B cell (primary cell): ENCODE measurements around the gene SH3BGR. TPM values are rescaled to one million over a fixed set of nuclear protein-coding genes. Genes with fewer than 3 reads are reported as not detected.

Experiments
- ATAC-seq: fragments of 200-7000 bp; cut with Tn5 transposase; one replicate; pipeline ENCODE4 v1.10.0; 2021; ENCODE audit warnings: low read depth, mild to moderate bottlenecking, moderate number of reproducible peaks, moderate library complexity
- CTCF ChIA-PET: fragments of 350-600 bp; sonication (Branson Sonifier 250); formaldehyde crosslinking; loops from one replicate; lab custom pipeline; 2021; ENCODE audit warnings: antibody characterized with exemption, inconsistent platforms; lab: Charles Lee
- POLR2A ChIA-PET: fragments of 350-600 bp; sonication (Branson Sonifier 250); formaldehyde crosslinking; loops from one replicate; lab custom pipeline; 2021; ENCODE audit warnings: antibody characterized with exemption; lab: Charles Lee
- DNase-seq: peaks from one replicate; pipeline ENCODE4 v3.0.0; 2013
- H2AFZ ChIP-seq: 2 replicates; pipeline ENCODE4 v1.6.1; 2012; ENCODE audit warnings: mild to moderate bottlenecking, low read depth, low read length; ENCODE audit not compliant: insufficient read depth, poor library complexity, severe bottlenecking
- H3K27ac ChIP-seq, 2 donors: 1 replicate in 1 of 2; 2 replicates in 1 of 2; pipeline ENCODE4 v1.5.1; 2012 to 2013; ENCODE audit warnings: low read length in 2 of 2, mild to moderate bottlenecking in 2 of 2, moderate library complexity in 1 of 2
- H3K27me3 ChIP-seq, 4 experiments: fragments of 200-600 bp in 1 of 4; sonication (generic) in 1 of 4; replicated peaks in 1 of 4; 1 replicate in 2 of 4; 2 replicates in 2 of 4; pipeline versions ENCODE4 v1.6.1 to v1.7.0; 2013 to 2016; ENCODE audit warnings: low read length in 3 of 4, mild to moderate bottlenecking in 2 of 4, mixed read lengths in 1 of 4, moderate library complexity in 1 of 4; ENCODE audit not compliant: insufficient read depth in 4 of 4, control insufficient read depth in 3 of 4; ENCODE audit errors: control extremely low read depth in 1 of 4
- H3K36me3 ChIP-seq, 2 experiments: replicated peaks in 1 of 2; 1 replicate in 1 of 2; 2 replicates in 1 of 2; pipeline versions ENCODE4 v1.6.1 to v1.7.1; 2013; ENCODE audit warnings: low read length in 1 of 2; ENCODE audit not compliant: insufficient read depth in 2 of 2, control insufficient read depth in 1 of 2; ENCODE audit errors: control extremely low read depth in 1 of 2, extremely low read depth in 1 of 2
- H3K4me1 ChIP-seq, 2 donors: fragments of 200-600 bp in 1 of 2; sonication (generic) in 1 of 2; 1 replicate in 1 of 2; 2 replicates in 1 of 2; pipeline versions ENCODE4 v1.5.1 to v1.6.1; 2013 to 2017; ENCODE audit warnings: low read length in 2 of 2; ENCODE audit not compliant: control insufficient read depth in 2 of 2, insufficient read depth in 2 of 2
- H3K4me2 ChIP-seq: replicated peaks from 2 replicates; pipeline ENCODE3; 2012; ENCODE audit warnings: mild to moderate bottlenecking, low read depth, low read length; ENCODE audit not compliant: poor library complexity, severe bottlenecking
- H3K4me3 ChIP-seq, 5 experiments: fragments of 200-600 bp in 1 of 5; sonication (generic) in 1 of 5; 1 replicate in 3 of 5; 2 replicates in 2 of 5; pipeline versions ENCODE4 v1.5.1 to v1.7.0; 2011 to 2016; ENCODE audit warnings: low read length in 4 of 5, mild to moderate bottlenecking in 4 of 5, low read depth in 2 of 5, control low read depth in 1 of 5, moderate library complexity in 1 of 5; ENCODE audit not compliant: insufficient read depth in 1 of 5; ENCODE audit errors: control extremely low read depth in 1 of 5, extremely low read depth in 1 of 5
- H3K79me2 ChIP-seq: fragments of 200-600 bp; sonication (generic); one replicate; pipeline ENCODE4 v1.6.0; 2016; ENCODE audit warnings: low read length; ENCODE audit not compliant: control insufficient read depth, insufficient read depth
- H3K9ac ChIP-seq: fragments of 200-600 bp; sonication (generic); 2 replicates; pipeline ENCODE4 v1.6.1; 2017; ENCODE audit warnings: mild to moderate bottlenecking, low read length, moderate library complexity
- H3K9me3 ChIP-seq, 3 donors: one replicate each; pipeline versions ENCODE4 v1.6.1 to v1.7.1; 2013; ENCODE audit warnings: low read length in 2 of 3; ENCODE audit not compliant: control insufficient read depth in 2 of 3, insufficient read depth in 1 of 3; ENCODE audit errors: control extremely low read depth in 1 of 3
- H4K20me1 ChIP-seq: 2 replicates; pipeline ENCODE4 v1.6.0; 2012; ENCODE audit warnings: mild to moderate bottlenecking, low read length; ENCODE audit not compliant: insufficient read depth, control insufficient read depth, poor library complexity, severe bottlenecking
- H3K27ac Mint-ChIP-seq: one replicate; pipeline ENCODE4 v1.8.0; 2021; ENCODE audit warnings: mixed read lengths
- H3K27me3 Mint-ChIP-seq: one replicate; pipeline ENCODE4 v1.8.0; 2021; ENCODE audit warnings: mixed read lengths
- H3K4me1 Mint-ChIP-seq: one replicate; pipeline ENCODE4 v1.8.0; 2021; ENCODE audit warnings: mixed read lengths
- H3K4me3 Mint-ChIP-seq: one replicate; pipeline ENCODE4 v1.8.0; 2021; ENCODE audit warnings: mixed read lengths
- H3K9me3 Mint-ChIP-seq: one replicate; pipeline ENCODE4 v1.8.0; 2022; ENCODE audit warnings: mixed read lengths; ENCODE audit not compliant: insufficient read depth
- EZH2 ChIP-seq: IDR thresholded peaks from 2 replicates; pipeline ENCODE4 v1.6.1; 2012; ENCODE audit warnings: borderline replicate concordance, low read depth, mild to moderate bottlenecking, moderate library complexity, low read length; ENCODE audit not compliant: insufficient read depth, poor library complexity, severe bottlenecking
- WGBS: methylation state at CpG from one replicate; pipeline ENCODE4 v1.1.5; 2013; ENCODE audit warnings: missing lambda C conversion rate; ENCODE audit not compliant: insufficient coverage; 5-methylcytosine and 5-hydroxymethylcytosine counted together
- intact Hi-C: fragments of 100-400 bp; cut with micrococcal nuclease; formaldehyde crosslinking; loops from one replicate; pipeline ENCODE4 v1.10.0; 2022
- polyA plus RNA-seq: library from polyadenylated mRNA; depleted of rRNA; stranded (reverse); fragments of >200 nt; gene quantifications from 2 replicates; pipeline ENCODE4 v1.2.3, GENCODE V29; 2012
- total RNA-seq, 2 donors: library from RNA; stranded (reverse); fragments of 120-200 nt in 1 of 2; gene quantifications; 1 replicate in 1 of 2; 2 replicates in 1 of 2; pipeline versions ENCODE4 v1.2.3 to v1.2.4, GENCODE V29; 2013 to 2022
- TF ChIP-seq, protein P1 (sequence below): fragments of 200-600 bp; IDR thresholded peaks from one replicate; pipeline ENCODE4 v1.8.0; 2022; ENCODE audit warnings: antibody characterized with exemption, mild to moderate bottlenecking

Gene SH3BGR
- total and polyA plus RNA-seq, 2 donors (not counting 1 experiment from before 2014, with no cell fraction given): 0.21 to 1.7 TPM

DNA sequence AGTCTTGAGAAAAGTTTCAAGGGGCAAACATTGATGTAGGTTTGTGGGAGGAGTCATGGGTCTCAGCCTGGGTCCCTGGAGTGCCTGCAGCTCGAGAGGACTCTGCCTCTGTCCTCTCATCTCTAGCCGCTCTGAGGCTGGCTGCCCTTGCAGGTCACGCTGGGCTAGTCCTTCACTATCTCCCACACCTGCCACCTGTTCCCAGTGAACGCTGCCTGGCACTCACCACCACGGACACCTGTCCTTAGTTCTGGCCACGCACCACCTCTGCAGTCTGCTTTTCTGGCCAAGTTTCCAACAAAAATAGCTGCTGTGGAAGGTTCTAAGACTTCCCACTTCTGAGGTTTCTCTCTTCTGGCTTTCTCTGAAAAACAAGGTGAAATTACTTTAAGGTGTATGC lies 52.5 kb downstream of the SH3BGR start:
- POLR2A ChIA-PET: no interaction called here
- DNase-seq (no peak), ATAC-seq (no peak)
- intact Hi-C loops: no loop called here
- Histone ChIP-seq H3K27ac (no peak overlapping the region), H3K4me2 (no peak overlapping the region), H2AFZ (no peak overlapping the region), H3K79me2 (no peaks in the 10 kb centered on the region), H3K4me3 (no peak overlapping the region), H3K27me3 (no peaks in the 10 kb centered on the region), H3K9me3 (no peaks in the 10 kb centered on the region), H3K4me1 (no peaks in the 10 kb centered on the region), H3K9ac (no peak overlapping the region), H3K36me3 (no peaks in the 10 kb centered on the region), H4K20me1 (no peaks in the 10 kb centered on the region)
- Mint-ChIP-seq H3K4me1 (no peaks in the 10 kb centered on the region), H3K27me3 (no peaks in the 10 kb centered on the region), H3K27ac (no peak overlapping the region), H3K9me3 (no peaks in the 10 kb centered on the region), H3K4me3 (no peak overlapping the region)
- 81% methylated on average over 6 of the region's 6 CpGs for WGBS
- CTCF ChIA-PET: interaction anchor here (1.4 kb wide), 1 partner anchor 11 kb away, joined by 4 read pairs; no protein-coding TSS in a partner anchor
- no peak for TF ChIP-seq EZH2
- TF ChIP-seq, protein P1, sequence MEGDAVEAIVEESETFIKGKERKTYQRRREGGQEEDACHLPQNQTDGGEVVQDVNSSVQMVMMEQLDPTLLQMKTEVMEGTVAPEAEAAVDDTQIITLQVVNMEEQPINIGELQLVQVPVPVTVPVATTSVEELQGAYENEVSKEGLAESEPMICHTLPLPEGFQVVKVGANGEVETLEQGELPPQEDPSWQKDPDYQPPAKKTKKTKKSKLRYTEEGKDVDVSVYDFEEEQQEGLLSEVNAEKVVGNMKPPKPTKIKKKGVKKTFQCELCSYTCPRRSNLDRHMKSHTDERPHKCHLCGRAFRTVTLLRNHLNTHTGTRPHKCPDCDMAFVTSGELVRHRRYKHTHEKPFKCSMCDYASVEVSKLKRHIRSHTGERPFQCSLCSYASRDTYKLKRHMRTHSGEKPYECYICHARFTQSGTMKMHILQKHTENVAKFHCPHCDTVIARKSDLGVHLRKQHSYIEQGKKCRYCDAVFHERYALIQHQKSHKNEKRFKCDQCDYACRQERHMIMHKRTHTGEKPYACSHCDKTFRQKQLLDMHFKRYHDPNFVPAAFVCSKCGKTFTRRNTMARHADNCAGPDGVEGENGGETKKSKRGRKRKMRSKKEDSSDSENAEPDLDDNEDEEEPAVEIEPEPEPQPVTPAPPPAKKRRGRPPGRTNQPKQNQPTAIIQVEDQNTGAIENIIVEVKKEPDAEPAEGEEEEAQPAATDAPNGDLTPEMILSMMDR: no peak

DNA sequence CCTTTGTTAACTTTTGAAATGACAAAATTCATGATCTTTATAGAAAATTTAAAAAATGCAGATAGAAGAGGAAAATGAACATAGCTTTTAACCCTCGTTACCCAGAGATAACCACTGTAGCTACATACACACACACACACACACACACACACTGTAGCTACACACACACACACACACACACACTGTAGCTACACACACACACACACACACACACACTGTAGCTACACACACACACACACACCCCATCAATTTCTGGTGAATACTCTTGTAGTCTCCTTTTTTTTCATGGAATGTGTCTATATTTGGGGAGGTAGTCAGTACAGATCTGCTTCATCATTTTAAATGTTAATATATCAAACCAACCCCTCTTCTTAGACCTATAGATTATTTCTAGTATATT lies 58.5 kb downstream of the SH3BGR start:
- intact Hi-C loops: no loop called here
- H3K4me2 ChIP-seq: no peak overlapping the region
- Mint-ChIP-seq H3K9me3 (no peaks in the 10 kb centered on the region), H3K4me3 (no peak overlapping the region), H3K27ac (no peak overlapping the region), H3K4me1 (no peaks in the 10 kb centered on the region), H3K27me3 (no peaks in the 10 kb centered on the region)
- no CpG with 5 or more reads among the region's 1 CpG for WGBS
- H3K4me1 ChIP-seq: no peaks in the 10 kb centered on the region
- no peak overlapping the region for H3K27ac ChIP-seq
- no peaks in the 10 kb centered on the region for H4K20me1 ChIP-seq
- no peaks in the 10 kb centered on the region for H3K9me3 ChIP-seq
- ATAC-seq (no peak), DNase-seq (no peak)
- H3K27me3 ChIP-seq: no peaks in the 10 kb centered on the region
- H3K4me3 ChIP-seq: no peak overlapping the region
- H3K79me2 ChIP-seq: no peaks in the 10 kb centered on the region
- H3K36me3 ChIP-seq: no peaks in the 10 kb centered on the region
- ChIA-PET POLR2A (no interaction called here), CTCF (no interaction called here)
- no peak overlapping the region for H3K9ac ChIP-seq
- H2AFZ ChIP-seq: no peak overlapping the region
- TF ChIP-seq EZH2: no peak
- TF ChIP-seq, protein P1: no peak
